HG02973 (cell line): ENCODE results near the gene OAT.
"Not testable (repeated sequence)": the region's sequence is repeated elsewhere in the genome, so short reads cannot be mapped to it uniquely, and the experiment has no call there.

Experiments used
- ATAC-seq: cut with Tn5 transposase; IDR thresholded peaks from one replicate; pipeline ENCODE4 v1.9.1; 2021; ENCODE audit warnings: moderate library complexity; ENCODE audit not compliant: unreplicated experiment

OAT gene

GRCh38 chr10:124447751-124448466 is 29.2 kb upstream of the OAT start:
- no peak for ATAC-seq

GRCh38 chr10:124446830-124447750 is 28.4 kb upstream of the OAT start:
- ATAC-seq = no peak

- not testable (repeated sequence) for ATAC-seq
These were observed 23.0 kb upstream of the OAT start for GRCh38 chr10:124441694-124442093.

- peak; percentile 70 for ATAC-seq
These were observed 17.5 kb upstream of the OAT start for GRCh38 chr10:124436191-124436638.

- not testable (repeated sequence) for ATAC-seq
These were observed 17.0 kb upstream of the OAT start for GRCh38 chr10:124435683-124436082.

- ATAC-seq = no peak
These were observed 14.7 kb upstream of the OAT start for GRCh38 chr10:124433461-124433860.

GRCh38 chr10:124430077-124430476 is 11.4 kb upstream of the OAT start:
- no peak for ATAC-seq

GRCh38 chr10:124429576-124429975 is 10.9 kb upstream of the OAT start:
- ATAC-seq = no peak

- no peak for ATAC-seq
These were observed 9.6 kb upstream of the OAT start for GRCh38 chr10:124428207-124428777.

- no peak for ATAC-seq
These were observed 6.7 kb upstream of the OAT start for GRCh38 chr10:124425227-124425962.

GRCh38 chr10:124423813-124424212 is 5.1 kb upstream of the OAT start:
- no peak for ATAC-seq

- ATAC-seq = no peak
These were observed 4.0 kb upstream of the OAT start for GRCh38 chr10:124422742-124423141.

- ATAC-seq = no peak
These were observed 1.5 kb upstream of the OAT start for GRCh38 chr10:124420254-124420653.

- no peak for ATAC-seq
These were observed 912 bp upstream of the OAT start for GRCh38 chr10:124419635-124420034.

- ATAC-seq = peak; percentile 17
These were observed 613 bp downstream of the OAT start for GRCh38 chr10:124417895-124418725.

- ATAC-seq = no peak
These were observed 2.0 kb downstream of the OAT start for GRCh38 chr10:124416733-124417132.

- ATAC-seq = no peak
These were observed 3.5 kb downstream of the OAT start for GRCh38 chr10:124415210-124415609.

- ATAC-seq = no peak
These were observed 4.6 kb downstream of the OAT start for GRCh38 chr10:124414076-124414475.

- ATAC-seq = no peak
These were observed 9.0 kb downstream of the OAT start for GRCh38 chr10:124409696-124410095.

GRCh38 chr10:124408357-124408756 is 10.4 kb downstream of the OAT start:
- ATAC-seq = no peak
